ENCODE results near the gene TOMM22.
A peak's percentile ranks its signal among the peaks of the same experiment; 100 is the strongest.

TOMM22 gene

GRCh38 chr22:38685761-38686160 lies 4.0 kb downstream of the TOMM22 start:
- peaks cover 32% of the 10 kb centered on the region for H3K36me3 ChIP-seq

GRCh38 chr22:38689651-38690050 lies 7.9 kb downstream of the TOMM22 start:
- H3K9me3 ChIP-seq, result no peaks in the 10 kb centered on the region
- H3K4me1 ChIP-seq (ENCODE audit: control insufficient read depth in 1 of 2, insufficient read depth in 1 of 2, low read depth in 1 of 2, low read length in 1 of 2), result peaks cover 12 to 15% of the 10 kb centered on the region in 2 experiments
- no peaks in the 10 kb centered on the region for H3K27me3 ChIP-seq
- no peak for TF ChIP-seq CTCF (IDR thresholded peaks at IDR 0.05)
- H3K4me3 ChIP-seq (ENCODE audit: low read depth in 1 of 2, low read length in 1 of 2), result no peak overlapping the region
- no peak overlapping the region for H3K27ac ChIP-seq
- H3K36me3 ChIP-seq, result peaks cover 32% of the 10 kb centered on the region

More at GRCh38 chr22:38685761-38686160, 4.0 kb downstream of the TOMM22 start:
- H3K4me3 ChIP-seq (ENCODE audit: low read depth in 1 of 2, low read length in 1 of 2), result no peak overlapping the region
- H3K9me3 ChIP-seq, result no peaks in the 10 kb centered on the region
- no peaks in the 10 kb centered on the region for H3K27me3 ChIP-seq
- no peak for TF ChIP-seq CTCF (IDR thresholded peaks at IDR 0.05)
- peaks cover 26 to 27% of the 10 kb centered on the region in 2 experiments for H3K4me1 ChIP-seq (ENCODE audit: control insufficient read depth in 1 of 2, insufficient read depth in 1 of 2, low read depth in 1 of 2, low read length in 1 of 2)
- H3K27ac ChIP-seq, result no peak overlapping the region

DNA sequence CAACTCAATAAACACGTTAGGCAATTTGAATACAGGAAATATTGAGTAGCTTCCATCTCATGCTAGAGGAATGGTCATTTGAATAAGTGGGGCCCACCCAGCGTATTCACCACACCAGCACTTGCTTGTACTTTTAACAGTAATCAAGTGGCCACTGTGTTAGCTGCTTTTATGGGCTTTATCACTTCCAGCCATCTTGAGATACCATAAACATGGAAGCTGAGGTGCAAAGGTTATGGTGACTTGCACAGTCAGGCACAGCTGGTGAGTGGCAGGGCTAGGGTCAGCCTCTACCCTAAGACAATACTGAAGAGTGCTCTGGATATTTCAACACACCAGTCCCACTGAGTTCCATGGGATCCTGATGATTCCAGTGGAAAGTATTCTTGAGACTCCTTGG lies 12.3 kb downstream of the TOMM22 start:
- TF ChIP-seq CTCF (IDR thresholded peaks at IDR 0.05), result no peak
- peaks cover 21 to 22% of the 10 kb centered on the region in 2 experiments for H3K4me1 ChIP-seq (ENCODE audit: control insufficient read depth in 1 of 2, insufficient read depth in 1 of 2, low read depth in 1 of 2, low read length in 1 of 2)
- H3K4me3 ChIP-seq (ENCODE audit: low read depth in 1 of 2, low read length in 1 of 2), result no peak overlapping the region
- H3K27ac ChIP-seq, result no peak overlapping the region
- no peaks in the 10 kb centered on the region for H3K27me3 ChIP-seq
- H3K9me3 ChIP-seq, result no peaks in the 10 kb centered on the region
- peaks cover under 1% of the 10 kb centered on the region for H3K36me3 ChIP-seq

- H3K9me3 ChIP-seq, result no peaks in the 10 kb centered on the region
- no peak overlapping the region for H3K27ac ChIP-seq
- no peak overlapping the region for H3K4me3 ChIP-seq (ENCODE audit: low read depth in 1 of 2, low read length in 1 of 2)
- TF ChIP-seq CTCF (IDR thresholded peaks at IDR 0.05), result no peak
- H3K36me3 ChIP-seq, result no peaks in the 10 kb centered on the region
- H3K27me3 ChIP-seq, result no peaks in the 10 kb centered on the region
- peaks cover 21 to 22% of the 10 kb centered on the region in 2 experiments for H3K4me1 ChIP-seq (ENCODE audit: control insufficient read depth in 1 of 2, insufficient read depth in 1 of 2, low read depth in 1 of 2, low read length in 1 of 2)
Observed at GRCh38 chr22:38694940-38695339, 13.2 kb downstream of the TOMM22 start.

GRCh38 chr22:38696606-38697424 lies 15.1 kb downstream of the TOMM22 start:
- H3K9me3 ChIP-seq, result no peaks in the 10 kb centered on the region
- no peak overlapping the region for H3K4me3 ChIP-seq (ENCODE audit: low read depth in 1 of 2, low read length in 1 of 2)
- H3K4me1 ChIP-seq (ENCODE audit: control insufficient read depth in 1 of 2, insufficient read depth in 1 of 2, low read depth in 1 of 2, low read length in 1 of 2), result peaks cover 30 to 34% of the 10 kb centered on the region in 2 experiments
- TF ChIP-seq CTCF (IDR thresholded peaks at IDR 0.05), result no peak
- H3K27me3 ChIP-seq, result no peaks in the 10 kb centered on the region
- H3K27ac ChIP-seq, result peak overlapping the region; percentile 30
- H3K36me3 ChIP-seq, result no peaks in the 10 kb centered on the region
